HG02938 (cell line): ENCODE data around the gene SAMD4A.

Source experiments
- ATAC-seq: cut with Tn5 transposase; IDR thresholded peaks from one replicate; pipeline ENCODE4 v1.9.1; 2021; ENCODE audit warnings: mild to moderate bottlenecking, moderate library complexity; ENCODE audit not compliant: unreplicated experiment

Gene SAMD4A

DNA sequence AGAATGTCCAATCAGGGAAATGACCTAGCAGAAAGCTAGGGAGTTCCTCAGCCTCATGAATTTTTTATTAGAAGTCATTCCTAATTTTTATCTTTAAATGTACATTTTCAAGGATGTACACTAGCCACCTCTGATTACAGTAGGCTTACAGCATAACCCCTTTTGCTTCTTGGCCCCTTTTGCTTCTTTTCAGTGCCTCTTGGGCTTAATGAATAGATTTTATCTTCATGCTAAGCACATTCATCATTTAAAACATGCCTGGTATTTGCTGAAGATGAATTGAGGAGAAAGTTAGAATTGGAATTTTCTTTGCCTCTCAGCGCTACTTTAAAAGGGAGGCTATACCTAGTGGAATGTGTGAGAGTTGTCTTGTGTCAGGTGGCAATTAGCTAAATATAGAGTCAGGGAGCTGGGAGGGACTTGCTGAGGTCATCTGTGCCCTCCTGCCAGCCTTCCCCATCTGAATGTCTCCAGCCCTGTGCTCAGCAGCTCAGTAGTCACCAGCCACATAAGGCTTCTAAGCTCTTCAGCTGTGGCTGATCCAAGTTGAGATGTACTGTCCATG is 132.1 kb downstream of the SAMD4A start:
- ATAC-seq, result no peak

DNA sequence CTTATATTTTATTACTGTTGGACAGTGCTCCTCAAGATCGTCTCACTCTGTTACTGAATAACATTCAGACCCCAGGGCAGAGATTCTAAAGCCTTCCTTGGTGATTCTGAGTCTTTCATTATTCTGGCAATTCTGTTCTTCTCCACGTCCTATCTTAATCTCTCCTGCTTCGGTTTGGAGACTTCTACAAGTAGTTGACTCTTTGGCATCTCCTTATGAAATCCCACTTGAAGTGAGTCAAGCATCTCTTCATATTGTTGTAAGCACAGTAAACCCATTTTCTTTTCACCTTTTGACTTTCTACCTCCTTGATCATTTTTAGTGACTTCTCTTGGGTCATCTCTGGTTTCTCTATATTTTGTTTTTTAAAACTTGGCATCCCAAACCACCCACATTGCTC is 132.8 kb downstream of the SAMD4A start:
- no peak for ATAC-seq

GRCh38 chr14:54700717-54701116 is 133.8 kb downstream of the SAMD4A start:
- no peak for ATAC-seq

DNA sequence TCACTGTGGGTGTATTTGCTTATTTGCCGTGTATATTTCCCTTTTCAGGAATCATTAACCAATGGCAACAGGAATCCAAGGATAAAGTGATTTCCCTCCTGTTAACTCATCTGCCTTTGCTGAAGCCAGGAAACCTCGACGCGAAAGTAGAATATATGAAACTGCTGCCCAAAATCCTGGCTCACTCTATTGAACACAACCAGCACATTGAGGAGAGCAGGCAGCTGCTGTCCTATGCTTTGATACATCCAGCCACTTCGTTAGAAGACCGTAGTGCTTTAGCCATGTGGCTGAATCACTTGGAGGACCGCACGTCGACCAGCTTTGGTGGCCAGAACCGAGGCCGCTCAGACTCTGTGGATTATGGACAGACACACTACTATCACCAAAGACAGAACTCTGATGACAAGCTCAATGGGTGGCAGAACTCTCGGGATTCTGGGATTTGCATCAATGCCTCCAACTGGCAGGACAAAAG is 135.1 kb downstream of the SAMD4A start:
- no peak for ATAC-seq

- ATAC-seq, result no peak
Measured at GRCh38 chr14:54702492-54702891, 135.6 kb downstream of the SAMD4A start.

DNA sequence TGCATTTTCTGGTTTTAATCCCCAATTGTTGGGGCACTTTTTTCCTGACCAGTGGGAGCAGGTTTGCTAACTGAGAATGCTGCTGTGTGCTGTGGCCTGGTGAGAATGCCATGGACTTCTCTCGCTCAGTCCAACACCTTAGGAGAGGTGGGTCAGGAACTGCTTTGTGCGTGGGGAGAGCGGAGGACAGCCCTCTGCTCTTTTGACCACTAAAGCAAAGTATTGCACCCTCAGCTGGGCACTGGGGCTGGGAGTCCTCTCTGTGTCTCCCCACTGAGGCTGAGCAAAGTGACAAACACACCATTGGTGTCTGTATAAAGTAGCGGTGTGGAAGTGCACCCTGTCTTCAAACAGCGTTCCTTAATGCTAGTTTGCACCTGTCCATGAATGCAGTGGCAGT is 136.2 kb downstream of the SAMD4A start:
- ATAC-seq, result no peak

GRCh38 chr14:54703724-54704123 is 136.8 kb downstream of the SAMD4A start:
- no peak for ATAC-seq

GRCh38 chr14:54704768-54705167 is 137.8 kb downstream of the SAMD4A start:
- no peak for ATAC-seq

DNA sequence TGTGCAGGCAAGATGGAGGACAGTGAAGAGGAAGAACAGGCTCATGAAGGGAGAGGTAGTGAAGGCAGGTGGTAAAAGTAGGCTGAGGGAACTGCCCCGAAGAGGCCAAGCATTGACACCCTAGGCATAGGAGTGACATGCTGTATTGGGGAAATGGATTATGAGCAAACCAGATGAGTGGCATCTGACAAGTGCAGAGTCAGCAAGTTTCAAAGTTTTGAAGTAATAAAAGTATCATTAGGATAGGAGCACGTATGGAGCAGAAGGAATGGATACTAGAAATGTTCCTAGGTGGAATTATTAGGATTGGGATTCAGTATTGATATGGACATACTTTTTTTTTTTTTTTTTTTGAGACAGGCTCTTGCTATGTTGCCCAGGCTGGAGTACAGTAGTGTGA is 139.8 kb downstream of the SAMD4A start:
- no peak for ATAC-seq

DNA sequence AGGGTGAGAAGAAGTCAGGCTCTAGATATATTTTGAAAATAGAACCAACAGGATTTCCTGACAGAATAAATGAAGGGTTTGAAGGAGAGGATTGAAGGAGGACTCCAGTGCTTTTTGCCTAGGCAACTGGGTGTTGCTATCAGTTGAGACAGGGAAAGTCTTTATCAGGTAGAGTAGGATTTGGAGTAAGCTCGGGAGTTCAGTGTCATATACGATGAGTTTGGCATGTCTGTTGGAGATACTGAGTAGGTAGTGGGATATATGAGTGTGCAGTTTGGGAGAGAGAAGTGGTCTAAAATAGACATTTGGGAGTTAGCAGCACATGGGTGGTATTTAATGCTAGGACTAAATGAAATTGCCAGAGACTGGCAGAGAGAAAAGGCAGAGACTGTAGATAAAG is 141.2 kb downstream of the SAMD4A start:
- no peak for ATAC-seq

GRCh38 chr14:54708982-54709381 is 142.1 kb downstream of the SAMD4A start:
- ATAC-seq, result no peak

- ATAC-seq, result peak; percentile 91
Measured at GRCh38 chr14:54709444-54709843, 142.5 kb downstream of the SAMD4A start.

DNA sequence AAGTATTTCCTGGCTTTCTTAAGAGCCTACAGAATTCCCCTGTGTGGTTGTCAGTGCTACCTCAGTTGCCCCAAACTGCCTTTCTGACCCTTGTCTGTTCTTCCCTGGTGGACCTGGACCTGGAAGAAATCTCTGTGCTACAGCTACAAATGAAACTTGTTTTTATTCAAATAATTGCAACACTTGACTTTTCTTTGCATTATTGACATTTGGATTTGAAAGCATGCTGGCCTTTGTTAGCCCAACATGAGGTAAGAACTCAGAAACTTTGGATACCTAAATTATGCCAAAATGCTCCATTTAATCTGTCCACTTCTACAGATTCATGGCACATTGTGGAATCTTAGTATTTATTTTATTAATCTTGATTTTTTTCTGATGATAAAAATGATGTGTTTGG is 142.9 kb downstream of the SAMD4A start:
- ATAC-seq, result no peak

GRCh38 chr14:54711312-54711711 is 144.4 kb downstream of the SAMD4A start:
- no peak for ATAC-seq

GRCh38 chr14:54711812-54712464 is 145.0 kb downstream of the SAMD4A start:
- ATAC-seq, result no peak

DNA sequence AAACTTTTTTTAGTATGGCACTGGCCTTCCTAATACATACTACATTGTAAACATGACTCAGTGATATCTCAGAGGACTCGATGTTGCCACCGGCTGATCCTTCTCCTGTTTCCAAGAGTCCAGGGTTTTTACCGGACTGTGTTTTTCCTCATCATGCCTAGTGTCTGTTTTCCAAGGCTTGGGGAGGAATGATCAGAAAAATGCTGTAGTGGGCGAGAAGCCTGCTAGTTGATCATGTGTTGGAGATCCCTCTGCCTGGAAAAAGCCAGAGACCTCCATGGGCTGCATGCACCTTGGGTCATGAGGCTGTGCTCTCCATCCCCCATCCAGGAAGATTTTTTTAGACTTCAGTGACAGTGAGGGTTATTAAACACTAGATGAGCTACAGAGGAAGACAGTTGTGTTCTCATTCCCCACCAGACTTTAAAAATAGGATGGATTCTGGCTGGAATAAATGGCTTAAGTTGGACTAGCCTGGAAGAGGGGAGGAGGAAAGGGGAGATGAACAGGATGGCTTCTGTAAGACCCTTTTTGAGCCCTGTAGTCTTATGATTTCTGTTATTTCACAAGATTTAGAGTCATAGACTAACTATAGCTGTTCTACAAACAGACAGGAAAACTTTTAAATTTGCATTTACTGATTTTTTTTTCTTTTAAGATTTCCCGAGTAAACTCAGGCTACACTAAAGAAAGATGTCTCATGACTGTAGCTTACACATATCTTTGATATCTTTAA is 145.7 kb downstream of the SAMD4A start:
- ATAC-seq, result no peak

GRCh38 chr14:54713379-54713778 is 146.5 kb downstream of the SAMD4A start:
- ATAC-seq, result no peak

- no peak for ATAC-seq
Measured at GRCh38 chr14:54715239-54715638, 148.3 kb downstream of the SAMD4A start.

DNA sequence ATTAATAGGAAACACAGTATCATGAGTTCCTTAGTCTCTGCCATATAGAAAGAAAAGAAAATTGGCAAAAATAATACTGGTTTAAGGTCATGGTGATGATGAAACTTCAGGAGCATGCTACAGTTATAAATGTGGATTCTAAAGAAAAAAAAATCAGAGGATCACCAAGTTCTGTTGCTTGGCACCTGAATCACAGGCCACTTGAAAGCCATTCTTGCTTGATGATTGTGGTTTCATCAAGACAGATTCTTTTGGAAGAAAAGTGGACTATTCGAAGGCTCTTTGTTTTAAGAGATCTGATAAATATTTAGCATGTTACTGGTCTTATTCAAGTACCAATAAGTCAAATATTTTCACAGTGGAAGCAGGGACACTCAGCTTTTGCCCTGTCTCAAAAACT is 148.9 kb downstream of the SAMD4A start:
- no peak for ATAC-seq

DNA sequence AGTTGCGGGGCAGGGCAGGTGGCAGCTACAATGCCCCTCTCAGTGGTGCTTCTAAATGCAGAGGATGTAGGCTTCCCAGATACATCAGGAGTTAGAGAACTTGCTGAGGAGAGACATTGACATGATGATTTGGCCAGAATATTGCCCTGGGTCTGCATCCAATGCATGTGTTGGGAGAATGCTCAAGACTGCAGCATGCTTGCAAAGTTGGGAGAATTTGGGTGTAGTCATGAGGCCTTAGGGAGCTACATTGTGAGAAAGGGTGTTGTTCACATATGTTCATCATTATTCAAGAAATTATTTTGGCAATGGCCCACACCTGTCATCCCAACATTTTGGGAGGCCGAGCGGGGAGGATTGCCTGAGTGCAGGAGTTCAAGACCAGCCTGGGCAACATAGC is 149.9 kb downstream of the SAMD4A start:
- no peak for ATAC-seq

DNA sequence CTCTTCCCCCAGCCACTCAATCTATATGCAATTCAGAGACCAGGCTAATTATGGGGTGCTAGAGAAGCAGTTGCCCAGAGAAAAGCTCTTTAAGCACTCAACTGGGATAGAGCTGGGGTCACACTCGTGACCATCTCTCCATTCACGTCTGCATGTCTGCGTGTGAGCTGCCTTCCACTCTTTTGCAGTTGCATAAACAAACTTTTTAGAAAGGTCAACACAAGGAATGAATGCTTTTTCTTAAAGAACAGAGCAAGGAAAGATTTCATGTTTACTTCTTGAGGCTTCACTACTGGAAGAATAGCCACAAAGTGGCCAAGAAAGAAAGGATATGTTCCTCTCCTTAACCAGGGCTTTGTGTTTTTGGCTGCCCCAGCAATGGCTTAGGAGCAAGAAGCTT is 151.1 kb downstream of the SAMD4A start:
- no peak for ATAC-seq

DNA sequence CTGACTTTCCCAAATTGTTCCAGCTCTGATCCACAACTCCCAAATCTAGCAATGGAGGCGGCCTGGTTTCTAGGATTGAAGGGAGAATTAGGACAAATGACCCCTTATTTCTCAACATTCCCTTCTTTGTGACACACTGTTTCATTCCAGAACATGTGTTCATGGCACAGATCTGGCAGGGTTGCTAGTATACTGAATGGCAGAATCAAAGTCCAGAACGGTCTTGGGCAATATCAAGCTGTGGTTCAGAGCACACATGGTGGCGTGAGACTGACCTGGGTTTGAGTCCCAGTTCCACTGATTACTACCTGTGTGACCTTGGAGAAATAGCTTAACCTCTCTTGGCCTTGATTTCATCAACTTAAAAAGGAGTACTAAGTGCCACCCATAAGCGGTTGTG is 152.5 kb downstream of the SAMD4A start:
- no peak for ATAC-seq
